ENCODE data around the gene TCF19.
"Not testable (repeated sequence)": the region's sequence is repeated elsewhere in the genome, so short reads cannot be mapped to it uniquely, and the experiment has no call there.

- TF ChIP-seq CTCF, POLR2A, POLR2AphosphoS5, EP300 (IDR thresholded peaks at IDR 0.05): not testable (repeated sequence)
Observed at GRCh38 chr6:31183287-31183686, 24.9 kb downstream of the TCF19 start.

All from stomach (tissue), 4 donors.